GM19438 (cell line): ENCODE measurements around the gene RSL24D1.
"Not testable (repeated sequence)": the region's sequence is repeated elsewhere in the genome, so short reads cannot be mapped to it uniquely, and the experiment has no call there.

Experiments used
- ATAC-seq: cut with Tn5 transposase; IDR thresholded peaks from one replicate; pipeline ENCODE4 v1.9.1; 2021; ENCODE audit warnings: low read depth; ENCODE audit not compliant: unreplicated experiment

Gene RSL24D1

GRCh38 chr15:55220606-55221005 is 23.9 kb upstream of the RSL24D1 start:
- no peak for ATAC-seq

GRCh38 chr15:55218056-55218455 is 21.3 kb upstream of the RSL24D1 start:
- no peak for ATAC-seq

GRCh38 chr15:55204464-55204863 is 7.7 kb upstream of the RSL24D1 start:
- no peak for ATAC-seq

- ATAC-seq = no peak
These were observed 5.5 kb upstream of the RSL24D1 start for GRCh38 chr15:55202206-55202605.

- no peak for ATAC-seq
These were observed 2.0 kb upstream of the RSL24D1 start for GRCh38 chr15:55198706-55199105.

- ATAC-seq = no peak
These were observed 978 bp upstream of the RSL24D1 start for GRCh38 chr15:55197719-55198118.

GRCh38 chr15:55197362-55197705 is 593 bp upstream of the RSL24D1 start:
- ATAC-seq = peak; percentile 24

- no peak for ATAC-seq
These were observed 745 bp downstream of the RSL24D1 start for GRCh38 chr15:55195996-55196395.

GRCh38 chr15:55194256-55194655 is 2.5 kb downstream of the RSL24D1 start:
- no peak for ATAC-seq

GRCh38 chr15:55186331-55186730 is 10.4 kb downstream of the RSL24D1 start:
- ATAC-seq = no peak

- no peak for ATAC-seq
These were observed 13.1 kb downstream of the RSL24D1 start for GRCh38 chr15:55183679-55184078.

- no peak for ATAC-seq
These were observed 17.6 kb downstream of the RSL24D1 start for GRCh38 chr15:55179141-55179540.

- ATAC-seq = no peak
These were observed 26.4 kb downstream of the RSL24D1 start for GRCh38 chr15:55170361-55170760.

GRCh38 chr15:55168350-55168974 is 28.3 kb downstream of the RSL24D1 start:
- peak; percentile 89 for ATAC-seq

GRCh38 chr15:55164284-55164683 is 32.5 kb downstream of the RSL24D1 start:
- ATAC-seq = no peak

GRCh38 chr15:55151631-55152030 is 45.1 kb downstream of the RSL24D1 start:
- ATAC-seq = no peak

GRCh38 chr15:55143132-55143531 is 53.6 kb downstream of the RSL24D1 start:
- not testable (repeated sequence) for ATAC-seq

- no peak for ATAC-seq
These were observed 62.8 kb downstream of the RSL24D1 start for GRCh38 chr15:55133972-55134371.

- no peak for ATAC-seq
These were observed 64.1 kb downstream of the RSL24D1 start for GRCh38 chr15:55132672-55133071.
